Measurements from ENCODE around the gene WASF3. TPM values are rescaled to one million over a fixed set of nuclear protein-coding genes. Genes with fewer than 3 reads are reported as not detected.
A peak's percentile ranks its signal among the peaks of the same experiment; 100 is the strongest.

The WASF3 gene
- total RNA-seq, 4 donors from 2014 or later, result 5.7 to 11.4 (median 7.2) TPM

GRCh38 chr13:26555413-26555812, 2.1 kb upstream of the WASF3 start:
- WGBS, result 56% methylated on average over 1 of the region's 1 CpG
- Histone ChIP-seq H3K4me3 (no peak overlapping the region), H3K9me3 (no peaks in the 10 kb centered on the region), H3K27me3 (peaks cover 14% of the 10 kb centered on the region), H3K36me3 (no peaks in the 10 kb centered on the region), H3K27ac (no peak overlapping the region), H3K4me1 (peaks cover 18% of the 10 kb centered on the region)
- no peak for TF ChIP-seq CTCF (IDR thresholded peaks at IDR 0.05)
- no peak for TF ChIP-seq EP300 (IDR thresholded peaks at IDR 0.05)
- TF ChIP-seq POLR2AphosphoS5 (IDR thresholded peaks at IDR 0.05), result no peak
- TF ChIP-seq POLR2A (IDR thresholded peaks at IDR 0.05), result no peak
- no peak for DNase-seq (ENCODE audit: low spot score in 2 of 2)

GRCh38 chr13:26557051-26557392, 461 bp upstream of the WASF3 start:
- no peak for TF ChIP-seq EP300 (IDR thresholded peaks at IDR 0.05)
- no peak for TF ChIP-seq POLR2AphosphoS5 (IDR thresholded peaks at IDR 0.05)
- TF ChIP-seq POLR2A (IDR thresholded peaks at IDR 0.05), result no peak
- TF ChIP-seq CTCF (IDR thresholded peaks at IDR 0.05), result no peak
- whole genome bisulfite sequencing, result 0% methylated on average over 3 of the region's 3 CpGs
- no peaks in the 10 kb centered on the region for H3K36me3 ChIP-seq
- DNase-seq (ENCODE audit: low spot score in 2 of 2), result no peak
- H3K4me1 ChIP-seq, result peaks cover 18% of the 10 kb centered on the region
- peak overlapping the region; percentile 88 for H3K4me3 ChIP-seq
- H3K27ac ChIP-seq, result no peak overlapping the region
- H3K27me3 ChIP-seq, result peaks cover 7% of the 10 kb centered on the region
- no peaks in the 10 kb centered on the region for H3K9me3 ChIP-seq

GRCh38 chr13:26558074-26558805, 757 bp downstream of the WASF3 start:
- H3K27ac ChIP-seq, result peak overlapping the region; percentile 81
- peak in 1 of 2 donors; percentile 64 for DNase-seq (ENCODE audit: low spot score in 2 of 2)
- WGBS, result 18% methylated on average over 6 of the region's 73 CpGs

GRCh38 chr13:26558987-26559386, 1.5 kb downstream of the WASF3 start:
- Histone ChIP-seq H3K4me3 (peak overlapping the region; percentile 88), H3K27me3 (peaks cover 7% of the 10 kb centered on the region), H3K27ac (no peak overlapping the region), H3K4me1 (peaks cover 22% of the 10 kb centered on the region), H3K9me3 (no peaks in the 10 kb centered on the region), H3K36me3 (no peaks in the 10 kb centered on the region)
- no peak for DNase-seq (ENCODE audit: low spot score in 2 of 2)
- no peak for TF ChIP-seq EP300 (IDR thresholded peaks at IDR 0.05)
- no peak for TF ChIP-seq POLR2A (IDR thresholded peaks at IDR 0.05)
- TF ChIP-seq CTCF (IDR thresholded peaks at IDR 0.05), result no peak
- TF ChIP-seq POLR2AphosphoS5 (IDR thresholded peaks at IDR 0.05), result no peak
- WGBS, result 53% methylated on average over 1 of the region's 1 CpG

More at GRCh38 chr13:26558074-26558805, 757 bp downstream of the WASF3 start:
- Histone ChIP-seq H3K36me3 (no peaks in the 10 kb centered on the region), H3K9me3 (no peaks in the 10 kb centered on the region), H3K27me3 (peaks cover 7% of the 10 kb centered on the region), H3K4me1 (peaks cover 22% of the 10 kb centered on the region), H3K4me3 (peak overlapping the region; percentile 88)
- TF ChIP-seq EP300 (IDR thresholded peaks at IDR 0.05) (no peak), CTCF (IDR thresholded peaks at IDR 0.05) (no peak), POLR2AphosphoS5 (IDR thresholded peaks at IDR 0.05) (no peak), POLR2A (IDR thresholded peaks at IDR 0.05) (no peak)

- H3K4me3 ChIP-seq, result no peak overlapping the region
- no peak for DNase-seq (ENCODE audit: low spot score in 2 of 2)
- no peak overlapping the region for H3K27ac ChIP-seq
- no peaks in the 10 kb centered on the region for H3K9me3 ChIP-seq
- peaks cover 7% of the 10 kb centered on the region for H3K27me3 ChIP-seq
- no peaks in the 10 kb centered on the region for H3K36me3 ChIP-seq
- WGBS, result 94% methylated on average over 4 of the region's 4 CpGs
- peaks cover 22% of the 10 kb centered on the region for H3K4me1 ChIP-seq
- TF ChIP-seq CTCF (IDR thresholded peaks at IDR 0.05) (no peak), EP300 (IDR thresholded peaks at IDR 0.05) (no peak), POLR2AphosphoS5 (IDR thresholded peaks at IDR 0.05) (no peak)
Observed at GRCh38 chr13:26560456-26560855, 3.0 kb downstream of the WASF3 start.
